GM18861 (cell line): ENCODE data around the gene ZNF772.

Experiments used
- ATAC-seq: cut with Tn5 transposase; IDR thresholded peaks from one replicate; pipeline ENCODE4 v1.9.1; 2021; ENCODE audit not compliant: unreplicated experiment

ZNF772 gene

GRCh38 chr19:57435062-57435978 is 42.0 kb downstream of the ZNF772 start, which contains the start of gene ZNF749:
ZNF749 (plus strand) TSS chr19:57435325; CDS start chr19:57435579, 254 bp downstream.
- ATAC-seq: peak; percentile 90

GRCh38 chr19:57434386-57435061 is 42.8 kb downstream of the ZNF772 start:
- no peak for ATAC-seq

GRCh38 chr19:57421037-57421436 is 56.3 kb downstream of the ZNF772 start:
- ATAC-seq: no peak

- ATAC-seq: no peak
These were observed 57.9 kb downstream of the ZNF772 start for GRCh38 chr19:57419439-57419838.
